H1 (cell line): ENCODE results near the gene RPTN. TPM values are rescaled to one million over a fixed set of nuclear protein-coding genes. Genes with fewer than 3 reads are reported as not detected.

Experiments used
- CTCF ChIA-PET: fragments of 300-600 bp; sonication (Branson Sonifier 250); formaldehyde crosslinking; loops from one replicate; lab custom pipeline; 2021; ENCODE audit not compliant: partially characterized antibody; lab: Charles Lee
- POLR2A ChIA-PET: fragments of 300-600 bp; sonication (Branson Sonifier 250); formaldehyde crosslinking; loops from one replicate; lab custom pipeline; 2021; ENCODE audit warnings: inconsistent platforms; ENCODE audit not compliant: partially characterized antibody; lab: Charles Lee
- DNase-seq, 2 experiments: peaks; one replicate each; pipeline versions ENCODE4 v3.0.0 to v3.0.0-alpha.2; 2010 to 2022; ENCODE audit warnings: low spot score in 2 of 2, low read depth in 1 of 2, mixed read lengths in 1 of 2
- FAIRE-seq: peaks from 2 replicates; lab custom pipeline; 2011; peaks lifted over from hg19 to GRCh38; lab: Jason Lieb, UNC
- H2AFZ ChIP-seq: 2 replicates; pipeline ENCODE4 v1.8.1; 2012; ENCODE audit warnings: low read length, inconsistent platforms
- H2AK5ac ChIP-seq: 2 replicates; pipeline ENCODE4 v1.6.1; 2013; ENCODE audit warnings: low read depth, low read length
- H2BK120ac ChIP-seq: replicated peaks from 2 replicates; pipeline ENCODE3; 2013; ENCODE audit warnings: low read depth, low read length, inconsistent platforms
- H2BK12ac ChIP-seq: 2 replicates; pipeline ENCODE4 v1.6.1; 2013; ENCODE audit warnings: low read depth, low read length
- H2BK15ac ChIP-seq: 2 replicates; pipeline ENCODE4 v1.6.1; 2013; ENCODE audit warnings: low read length
- H2BK20ac ChIP-seq: 2 replicates; pipeline ENCODE4 v1.6.1; 2013; ENCODE audit warnings: low read length
- H2BK5ac ChIP-seq: 2 replicates; pipeline ENCODE4 v1.6.1; 2013; ENCODE audit warnings: low read depth, low read length
- H3K14ac ChIP-seq: 2 replicates; pipeline ENCODE4 v1.6.1; 2013; ENCODE audit warnings: inconsistent platforms; ENCODE audit not compliant: insufficient read length
- H3K18ac ChIP-seq: 2 replicates; pipeline ENCODE4 v1.6.1; 2013; ENCODE audit warnings: low read length; ENCODE audit errors: extremely low read depth
- H3K23ac ChIP-seq: 2 replicates; pipeline ENCODE4 v1.6.1; 2013; ENCODE audit warnings: inconsistent platforms; ENCODE audit not compliant: insufficient read length
- H3K23me2 ChIP-seq: 2 replicates; pipeline ENCODE4 v1.6.1; 2013; ENCODE audit warnings: low read depth, low read length
- H3K27ac ChIP-seq: 2 replicates; pipeline ENCODE4 v1.6.1; 2011; ENCODE audit warnings: low read depth, low read length, inconsistent platforms
- H3K27me3 ChIP-seq, 4 experiments: replicated peaks in 1 of 4; 1 replicate in 1 of 4; 2 replicates in 3 of 4; pipeline versions ENCODE4 v1.6.1 to v1.8.1; 2011 to 2013; ENCODE audit warnings: low read length in 3 of 4, mild to moderate bottlenecking in 3 of 4, inconsistent platforms in 2 of 4, mixed read lengths in 2 of 4, moderate library complexity in 1 of 4; ENCODE audit not compliant: control insufficient read depth in 3 of 4, insufficient read depth in 3 of 4; ENCODE audit errors: extremely low read depth in 1 of 4
- H3K36me3 ChIP-seq, 4 experiments: 2 replicates each; pipeline versions ENCODE4 v1.6.1 to v1.8.1; 2011 to 2013; ENCODE audit warnings: mild to moderate bottlenecking in 4 of 4, low read length in 3 of 4, moderate library complexity in 2 of 4, control low read depth in 1 of 4, inconsistent platforms in 1 of 4; ENCODE audit not compliant: insufficient read depth in 4 of 4, control insufficient read depth in 2 of 4
- H3K4ac ChIP-seq: replicated peaks from 2 replicates; pipeline ENCODE3; 2013; ENCODE audit warnings: low read length, low read depth, mixed read lengths, inconsistent platforms; ENCODE audit not compliant: insufficient read length
- H3K4me1 ChIP-seq, 4 experiments: replicated peaks in 1 of 4; 1 replicate in 1 of 4; 2 replicates in 3 of 4; pipeline versions ENCODE4 v1.6.1 to v1.8.1; 2011 to 2013; ENCODE audit warnings: low read length in 3 of 4, inconsistent platforms in 2 of 4, mixed read lengths in 1 of 4; ENCODE audit not compliant: insufficient read depth in 4 of 4, control insufficient read depth in 3 of 4
- H3K4me2 ChIP-seq, 2 experiments: 2 replicates each; pipeline versions ENCODE4 v1.6.1 to v1.8.1; 2011 to 2013; ENCODE audit warnings: low read depth in 2 of 2, low read length in 2 of 2, control low read depth in 1 of 2, inconsistent platforms in 1 of 2, mild to moderate bottlenecking in 1 of 2; ENCODE audit not compliant: insufficient read depth in 1 of 2
- H3K4me3 ChIP-seq, 4 experiments: fragments of 200-600, 300-600 bp in 1 of 4; sonication (generic), shearing (Covaris generic), sonication (Bioruptor Twin) in 1 of 4; 2 replicates each; pipeline versions ENCODE4 v1.5.1 to v1.8.1; 2011 to 2016; ENCODE audit warnings: low read length in 4 of 4, low read depth in 3 of 4, control low read depth in 2 of 4, inconsistent platforms in 2 of 4, mild to moderate bottlenecking in 2 of 4, mixed read lengths in 1 of 4, moderate library complexity in 1 of 4; ENCODE audit not compliant: insufficient read depth in 2 of 4; ENCODE audit errors: extremely low read depth in 1 of 4
- H3K56ac ChIP-seq: replicated peaks from 2 replicates; pipeline ENCODE3; 2013; ENCODE audit warnings: low read depth, mild to moderate bottlenecking, mixed read lengths, low read length, inconsistent platforms; ENCODE audit not compliant: insufficient read length
- H3K79me1 ChIP-seq: 2 replicates; pipeline ENCODE4 v1.6.1; 2013; ENCODE audit warnings: low read depth, low read length, control low read depth
- H3K79me2 ChIP-seq, 2 experiments: 2 replicates each; pipeline versions ENCODE4 v1.6.1 to v1.8.1; 2012 to 2013; ENCODE audit warnings: low read length in 2 of 2, mild to moderate bottlenecking in 2 of 2, inconsistent platforms in 1 of 2; ENCODE audit not compliant: insufficient read depth in 2 of 2, control insufficient read depth in 1 of 2
- H3K9ac ChIP-seq, 4 experiments: replicated peaks in 1 of 4; 1 replicate in 1 of 4; 2 replicates in 3 of 4; pipeline versions ENCODE4 v1.6.1 to v1.8.1; 2011 to 2013; ENCODE audit warnings: low read depth in 3 of 4, low read length in 3 of 4, control low read depth in 2 of 4, mild to moderate bottlenecking in 2 of 4, moderate library complexity in 2 of 4, inconsistent platforms in 1 of 4; ENCODE audit errors: extremely low read depth in 1 of 4
- H3K9me3 ChIP-seq, 2 experiments: 2 replicates each; pipeline versions ENCODE4 v1.6.1 to v1.8.1; 2012 to 2013; ENCODE audit warnings: mild to moderate bottlenecking in 2 of 2, moderate library complexity in 2 of 2, control low read depth in 1 of 2, inconsistent platforms in 1 of 2, low read depth in 1 of 2, low read length in 1 of 2, mixed read lengths in 1 of 2; ENCODE audit not compliant: insufficient read depth in 2 of 2
- H4K20me1 ChIP-seq, 2 experiments: replicated peaks in 1 of 2; 2 replicates each; pipeline versions ENCODE3 to v1.8.1; 2011 to 2013; ENCODE audit warnings: inconsistent platforms in 2 of 2, low read length in 2 of 2, mild to moderate bottlenecking in 1 of 2; ENCODE audit not compliant: insufficient read depth in 2 of 2, control insufficient read depth in 1 of 2
- H4K5ac ChIP-seq: 2 replicates; pipeline ENCODE4 v1.6.1; 2013; ENCODE audit warnings: low read length, low read depth, mixed read lengths, inconsistent platforms; ENCODE audit not compliant: insufficient read length
- H4K8ac ChIP-seq: 2 replicates; pipeline ENCODE4 v1.8.0; 2013; ENCODE audit warnings: mild to moderate bottlenecking, moderate library complexity, low read length, inconsistent platforms; ENCODE audit not compliant: insufficient read depth; ENCODE audit errors: extremely low read depth
- H4K91ac ChIP-seq: replicated peaks from 2 replicates; pipeline ENCODE3; 2013; ENCODE audit warnings: low read length, mixed read lengths, inconsistent platforms; ENCODE audit not compliant: insufficient read length
- CBX8 ChIP-seq: fragments of 300-800, 300-1000 bp; sonication (generic); IDR thresholded peaks from 2 replicates; pipeline ENCODE4 v1.7.1; 2016; ENCODE audit warnings: low read depth, low read length, borderline replicate concordance
- CEBPB ChIP-seq: IDR thresholded peaks from 2 replicates; pipeline ENCODE4 v1.6.1; 2012; ENCODE audit warnings: low read depth, low read length
- CHD1 ChIP-seq: IDR thresholded peaks from 2 replicates; pipeline ENCODE4 v1.6.1; 2012; ENCODE audit warnings: low read depth, low read length, improper control_type of control experiment
- EZH2 ChIP-seq: fragments of 200-600 bp; sonication (generic); IDR thresholded peaks from 2 replicates; pipeline ENCODE4 v1.7.1; 2012; ENCODE audit warnings: low read depth, mild to moderate bottlenecking, moderate library complexity, low read length, inconsistent platforms; ENCODE audit not compliant: severe bottlenecking
- KDM1A ChIP-seq: fragments of 200-600, 300-600 bp; sonication (generic); IDR thresholded peaks from 2 replicates; pipeline ENCODE4 v1.7.1; 2016; ENCODE audit warnings: mild to moderate bottlenecking, low read length, borderline replicate concordance
- RAD21 ChIP-seq, 2 experiments: IDR thresholded peaks in 1 of 2; conservative IDR thresholded peaks in 1 of 2; 2 replicates each; pipeline ENCODE4 v1.6.1; 2011; ENCODE audit warnings: low read depth in 2 of 2, low read length in 2 of 2, improper control_type of control experiment in 1 of 2, inconsistent platforms in 1 of 2, mild to moderate bottlenecking in 1 of 2, moderate library complexity in 1 of 2
- SIN3A ChIP-seq, 2 experiments: IDR thresholded peaks in 1 of 2; conservative IDR thresholded peaks in 1 of 2; 2 replicates each; pipeline ENCODE4 v1.6.1; 2011 to 2012; ENCODE audit warnings: low read length in 2 of 2, improper control_type of control experiment in 1 of 2, low read depth in 1 of 2, mild to moderate bottlenecking in 1 of 2
- TCF12 ChIP-seq: IDR thresholded peaks from 2 replicates; pipeline ENCODE4 v1.6.1; 2011; ENCODE audit warnings: low read depth, mild to moderate bottlenecking, low read length
- WGBS, 2 experiments: shearing (Covaris generic) in 1 of 2; methylation state at CpG; one replicate each; pipeline versions ENCODE4 v1.1.6 to v1.1.7; 2013 to 2015; ENCODE audit warnings: low lambda C conversion rate in 2 of 2, mixed read lengths in 2 of 2, inconsistent platforms in 1 of 2, low coverage in 1 of 2, missing lambda C conversion rate in 1 of 2; ENCODE audit not compliant: insufficient replicate concordance in 2 of 2, insufficient coverage in 1 of 2, insufficient read length in 1 of 2; ENCODE audit errors: extremely low coverage in 1 of 2, missing lambda C conversion rate in 1 of 2; 5-methylcytosine and 5-hydroxymethylcytosine counted together
- polyA plus RNA-seq, 7 experiments: library from polyadenylated mRNA; depleted of rRNA in 3 of 7; stranded (reverse) in 5 of 7; unstranded in 2 of 7; fragments of >200 nt in 5 of 7; fragments of 200-250 nt in 2 of 7; gene quantifications; 1 replicate in 5 of 7; 2 replicates in 1 of 7; 4 replicates in 1 of 7; pipeline versions ENCODE4 v1.2.1 to v1.2.3, GENCODE V29; 2011 to 2013; ENCODE audit warnings: missing spikeins in 2 of 7, mixed read lengths in 2 of 7
- total RNA-seq: library from RNA; stranded (reverse); fragmentation: NEBNext Ultra II Directional; extraction: Animal tissue kit (Norgen Biotek cat#: 25700); gene quantifications from 2 replicates; pipeline ENCODE4 v1.2.1, GENCODE V29; 2021
- TF ChIP-seq, protein P1 (sequence below), 3 experiments: IDR thresholded peaks; 1 replicate in 2 of 3; 2 replicates in 1 of 3; pipeline versions ENCODE4 v1.5.1 to v1.6.1; 2011; ENCODE audit warnings: low read length in 3 of 3, mild to moderate bottlenecking in 3 of 3, inconsistent platforms in 2 of 3, low read depth in 1 of 3, moderate library complexity in 1 of 3; ENCODE audit not compliant: insufficient read depth in 1 of 3; ENCODE audit errors: control extremely low read depth in 1 of 3

The RPTN gene
- total and polyA plus RNA-seq, 2 of the 8 experiments (the other 6 are each of a cell fraction or from before 2014, with no cell fraction given), result not detected

DNA sequence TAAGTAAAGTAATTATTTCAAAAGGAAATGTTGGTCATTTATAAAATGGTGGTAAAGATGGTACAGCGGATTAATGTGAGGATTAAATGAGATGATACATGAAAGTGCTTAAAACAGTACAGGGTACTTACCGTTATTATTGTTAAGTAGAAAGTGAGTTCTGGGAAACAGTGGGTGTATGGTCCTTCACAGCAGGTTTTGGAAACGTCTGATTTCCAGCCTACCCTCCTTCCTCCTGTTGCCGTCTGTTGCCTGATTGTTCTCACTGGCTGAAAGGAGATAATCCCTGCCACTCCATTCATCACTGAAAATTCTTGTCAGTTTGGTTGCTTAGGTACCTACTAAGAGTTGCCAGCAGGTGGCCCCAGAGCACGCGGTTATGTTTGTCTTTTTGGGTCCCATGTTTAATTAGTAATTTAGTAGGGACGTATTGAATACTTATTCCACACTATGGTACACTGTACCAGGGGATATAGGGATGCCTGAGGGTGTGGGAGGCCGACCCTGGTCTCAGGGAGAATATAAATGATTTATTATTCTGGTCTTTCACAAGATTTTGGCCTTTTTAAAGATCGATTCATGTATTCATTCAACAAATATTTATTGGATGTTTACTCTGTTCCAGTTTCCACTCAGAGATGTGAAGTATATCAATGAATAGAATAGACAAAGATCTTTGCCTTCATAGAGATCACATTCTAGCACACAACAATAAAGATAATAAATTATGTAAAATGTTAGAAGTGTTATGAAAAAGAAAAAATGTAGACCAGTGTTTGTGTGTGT, 30.8 kb upstream of the RPTN start:
- Histone ChIP-seq H3K79me1 (no peaks in the 10 kb centered on the region), H2BK15ac (no peak overlapping the region), H4K91ac (no peak overlapping the region), H3K27me3 (peaks cover 0 to 2% (median 0%) of the 10 kb centered on the region in 4 experiments; a peak in 1 of 7 replicates), H3K27ac (no peak overlapping the region), H4K5ac (no peak overlapping the region), H4K20me1 (no peaks in the 10 kb centered on the region), H2AFZ (no peak overlapping the region), H3K9me3 (peaks cover 13 to 43% of the 10 kb centered on the region in 2 experiments), H3K4me1 (no peaks in the 10 kb centered on the region), H3K4ac (no peak overlapping the region), H3K79me2 (no peaks in the 10 kb centered on the region), H3K14ac (no peak overlapping the region), H4K8ac (no peak overlapping the region), H2BK120ac (no peak overlapping the region), H3K36me3 (no peaks in the 10 kb centered on the region), H2BK20ac (no peak overlapping the region), H3K18ac (no peak overlapping the region), H3K4me3 (no peak overlapping the region), H2BK12ac (no peak overlapping the region), H2AK5ac (no peak overlapping the region), H2BK5ac (no peak overlapping the region), H3K23me2 (peaks cover 2% of the 10 kb centered on the region; the same call in 1 of the 2 replicates), H3K23ac (no peak overlapping the region), H3K56ac (no peak overlapping the region), H3K4me2 (no peak overlapping the region), H3K9ac (no peak overlapping the region)
- FAIRE-seq (no peak), DNase-seq (peak in 1 of 2 experiments; percentile 54)
- ChIA-PET CTCF (interaction anchor here (0.7 to 1.1 kb wide), 3 partner anchors 10 to 137 kb away, joined by 3 to 6 read pairs (median 3); no protein-coding TSS in a partner anchor), POLR2A (no interaction called here)
- TF ChIP-seq SIN3A (conservative IDR thresholded peaks at IDR 0.05 in 1 of 2, IDR thresholded peaks at IDR 0.05 in 1 of 2; ENCODE audit: low read depth in 1 of 2, low read length in 2 of 2) (no peak), KDM1A (no peak), EZH2 (no peak), CBX8 (no peak), CHD1 (no peak), CEBPB (no peak), TCF12 (no peak), RAD21 (IDR thresholded peaks at IDR 0.05 in 1 of 2, conservative IDR thresholded peaks at IDR 0.05 in 1 of 2; ENCODE audit: low read depth in 2 of 2, low read length in 2 of 2) (peak; percentile 72 to 73)
- TF ChIP-seq, protein P1, sequence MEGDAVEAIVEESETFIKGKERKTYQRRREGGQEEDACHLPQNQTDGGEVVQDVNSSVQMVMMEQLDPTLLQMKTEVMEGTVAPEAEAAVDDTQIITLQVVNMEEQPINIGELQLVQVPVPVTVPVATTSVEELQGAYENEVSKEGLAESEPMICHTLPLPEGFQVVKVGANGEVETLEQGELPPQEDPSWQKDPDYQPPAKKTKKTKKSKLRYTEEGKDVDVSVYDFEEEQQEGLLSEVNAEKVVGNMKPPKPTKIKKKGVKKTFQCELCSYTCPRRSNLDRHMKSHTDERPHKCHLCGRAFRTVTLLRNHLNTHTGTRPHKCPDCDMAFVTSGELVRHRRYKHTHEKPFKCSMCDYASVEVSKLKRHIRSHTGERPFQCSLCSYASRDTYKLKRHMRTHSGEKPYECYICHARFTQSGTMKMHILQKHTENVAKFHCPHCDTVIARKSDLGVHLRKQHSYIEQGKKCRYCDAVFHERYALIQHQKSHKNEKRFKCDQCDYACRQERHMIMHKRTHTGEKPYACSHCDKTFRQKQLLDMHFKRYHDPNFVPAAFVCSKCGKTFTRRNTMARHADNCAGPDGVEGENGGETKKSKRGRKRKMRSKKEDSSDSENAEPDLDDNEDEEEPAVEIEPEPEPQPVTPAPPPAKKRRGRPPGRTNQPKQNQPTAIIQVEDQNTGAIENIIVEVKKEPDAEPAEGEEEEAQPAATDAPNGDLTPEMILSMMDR (IDR thresholded peaks at IDR 0.05; ENCODE audit: control extremely low read depth in 1 of 3, insufficient read depth in 1 of 3, low read depth in 1 of 3, low read length in 3 of 3), result peak in 2 of 3 experiments; percentile 65 to 67; a peak in 3 of 4 replicates
- WGBS, 2 experiments, result 49% methylated on average over 9 of the region's 9 CpGs; no CpG with 5 or more reads in 1 of the 2 experiments
